GM19395 (cell line): Measurements from ENCODE around the gene ATP6V1B1.

Source experiments
- ATAC-seq: cut with Tn5 transposase; IDR thresholded peaks from one replicate; pipeline ENCODE4 v1.9.1; 2021; ENCODE audit warnings: mild to moderate bottlenecking, moderate library complexity; ENCODE audit not compliant: unreplicated experiment

The ATP6V1B1 gene

DNA sequence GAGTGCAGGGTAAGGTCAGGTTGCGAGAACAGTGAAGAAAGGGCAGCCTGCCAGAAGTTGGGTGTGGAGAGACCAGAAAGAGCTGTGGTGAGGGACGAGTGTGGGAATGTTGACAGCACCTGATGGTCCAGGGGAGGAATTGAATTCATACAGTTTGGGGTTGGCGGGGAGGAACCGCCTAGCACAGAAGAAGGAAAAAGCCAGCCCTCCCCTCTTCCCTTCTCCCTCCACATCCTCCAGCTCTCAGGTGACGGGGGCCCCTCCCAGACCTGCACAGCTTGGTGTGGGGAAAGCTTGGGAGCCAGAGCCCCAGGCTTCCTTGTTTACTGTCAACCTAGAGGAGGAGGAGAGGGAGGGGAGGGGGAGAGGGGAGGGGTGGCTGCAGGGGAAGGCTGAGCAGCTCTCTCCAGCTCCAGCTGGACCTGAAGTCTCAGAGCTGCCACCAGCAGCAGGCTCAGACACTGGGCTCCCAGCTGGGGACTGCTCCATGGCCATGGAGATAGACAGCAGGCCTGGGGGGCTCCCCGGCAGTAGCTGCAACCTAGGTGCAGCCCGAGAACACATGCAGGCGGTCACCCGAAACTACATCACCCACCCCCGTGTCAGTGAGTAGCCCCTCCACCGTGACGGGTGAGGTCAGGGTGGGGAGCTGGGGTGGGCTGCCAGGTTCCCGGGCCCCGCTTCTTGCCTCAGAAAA, at the start of gene ATP6V1B1:
Gene ATP6V1B1, plus strand, starts transcription at position 433 of the 697 bp plus-strand sequence. Its CDS starts 55 bp downstream, at position 488.
- ATAC-seq: no peak

DNA sequence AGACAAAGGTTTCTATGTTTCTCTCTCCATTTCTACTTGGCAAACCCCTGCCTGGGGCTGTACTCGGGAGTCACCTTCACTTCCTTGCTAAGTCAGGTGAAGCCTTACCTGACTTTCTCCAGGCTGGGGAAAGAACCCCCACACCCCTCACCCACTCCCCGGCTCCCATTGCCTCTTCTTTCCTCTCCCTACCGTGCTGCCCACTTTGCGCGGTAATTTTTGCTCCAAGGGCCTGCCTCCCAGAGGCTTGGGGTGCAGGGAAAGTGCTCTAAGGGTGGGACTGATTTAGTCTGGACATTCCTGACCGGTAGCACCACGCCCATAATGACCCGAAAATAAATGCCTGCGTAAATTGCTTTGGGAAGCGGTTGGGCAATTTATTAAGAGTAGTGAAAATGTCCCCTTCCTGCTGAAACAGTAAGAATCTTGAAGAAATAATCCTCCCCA, 49.1 kb upstream of the ATP6V1B1 start:
- no peak for ATAC-seq

DNA sequence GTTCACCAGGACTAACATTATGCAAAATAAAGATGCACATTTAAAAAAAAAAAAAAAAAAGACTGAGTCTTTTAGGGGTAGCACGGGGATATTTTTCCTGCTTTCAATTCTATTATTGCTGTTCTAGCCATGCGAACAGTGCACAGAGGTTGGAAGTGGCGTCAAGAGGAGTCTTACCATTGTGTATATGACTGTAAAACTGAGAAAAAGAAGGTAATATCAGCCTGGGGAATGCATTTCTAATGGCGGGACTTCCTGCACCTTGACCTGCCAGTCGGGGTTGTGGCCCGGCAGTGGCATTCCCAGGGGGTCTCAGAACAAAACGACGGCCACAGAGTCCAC, 48.5 kb upstream of the ATP6V1B1 start:
- no peak for ATAC-seq

DNA sequence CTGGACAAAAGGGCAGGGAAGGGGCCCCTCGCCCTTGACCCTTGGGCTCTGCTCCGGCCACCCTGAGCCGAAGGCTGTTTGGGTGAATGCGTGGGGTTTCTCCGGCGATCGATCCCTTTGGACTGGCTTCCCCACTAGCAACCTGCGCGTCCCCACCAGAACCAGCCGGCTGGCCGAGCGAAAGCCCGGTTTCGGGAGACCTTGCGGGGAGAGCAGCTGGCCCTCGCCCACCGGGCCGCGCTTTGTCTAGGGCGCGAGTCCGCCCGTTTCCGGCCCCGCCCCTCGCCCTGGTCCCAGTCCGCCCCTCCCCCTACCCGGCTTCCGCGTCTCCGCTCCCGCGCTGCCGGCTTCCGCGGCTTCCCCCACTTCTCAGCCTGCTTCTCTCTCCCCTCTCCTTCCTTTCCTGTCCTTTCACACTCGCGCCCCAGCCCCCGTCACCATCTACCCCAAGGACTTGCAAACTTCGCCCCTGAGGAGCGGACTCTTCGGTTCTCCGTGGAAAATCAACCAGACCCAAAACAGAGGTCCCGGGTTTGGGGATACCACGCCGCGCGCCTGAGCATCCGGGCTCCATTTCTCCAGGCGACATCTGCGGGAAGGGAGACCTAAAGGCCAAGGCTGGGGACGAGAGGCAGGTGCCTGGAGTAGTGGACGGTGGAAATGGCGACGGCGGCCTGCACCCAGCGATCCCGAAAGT, 48.0 kb upstream of the ATP6V1B1 start:
- no peak for ATAC-seq

DNA sequence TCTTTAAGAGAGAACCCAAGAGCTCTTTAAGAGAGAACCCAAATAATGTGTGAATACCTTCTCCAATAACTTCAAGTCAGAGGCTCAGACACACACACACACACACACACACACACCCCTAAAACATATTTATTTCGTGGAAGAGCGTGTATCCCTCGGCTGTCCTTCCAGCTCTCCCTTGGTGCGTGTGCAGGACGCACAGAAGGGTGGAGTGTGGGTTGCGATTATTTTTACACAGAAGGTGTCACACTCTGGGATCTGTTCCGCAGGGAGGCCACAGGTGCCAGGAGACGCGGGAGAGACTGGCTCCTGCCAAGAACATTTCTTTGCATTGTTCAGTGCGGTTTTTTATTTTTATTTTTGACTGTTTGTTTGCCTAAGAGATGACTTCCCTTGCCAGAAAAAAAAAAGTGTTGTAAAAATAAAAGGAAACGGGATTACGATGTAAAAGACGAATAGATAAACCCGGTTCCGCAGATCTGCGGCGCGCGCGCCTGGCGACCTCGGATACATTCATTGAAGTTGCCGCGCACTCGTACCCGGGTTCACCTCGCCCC, 47.3 kb upstream of the ATP6V1B1 start:
- ATAC-seq: no peak

DNA sequence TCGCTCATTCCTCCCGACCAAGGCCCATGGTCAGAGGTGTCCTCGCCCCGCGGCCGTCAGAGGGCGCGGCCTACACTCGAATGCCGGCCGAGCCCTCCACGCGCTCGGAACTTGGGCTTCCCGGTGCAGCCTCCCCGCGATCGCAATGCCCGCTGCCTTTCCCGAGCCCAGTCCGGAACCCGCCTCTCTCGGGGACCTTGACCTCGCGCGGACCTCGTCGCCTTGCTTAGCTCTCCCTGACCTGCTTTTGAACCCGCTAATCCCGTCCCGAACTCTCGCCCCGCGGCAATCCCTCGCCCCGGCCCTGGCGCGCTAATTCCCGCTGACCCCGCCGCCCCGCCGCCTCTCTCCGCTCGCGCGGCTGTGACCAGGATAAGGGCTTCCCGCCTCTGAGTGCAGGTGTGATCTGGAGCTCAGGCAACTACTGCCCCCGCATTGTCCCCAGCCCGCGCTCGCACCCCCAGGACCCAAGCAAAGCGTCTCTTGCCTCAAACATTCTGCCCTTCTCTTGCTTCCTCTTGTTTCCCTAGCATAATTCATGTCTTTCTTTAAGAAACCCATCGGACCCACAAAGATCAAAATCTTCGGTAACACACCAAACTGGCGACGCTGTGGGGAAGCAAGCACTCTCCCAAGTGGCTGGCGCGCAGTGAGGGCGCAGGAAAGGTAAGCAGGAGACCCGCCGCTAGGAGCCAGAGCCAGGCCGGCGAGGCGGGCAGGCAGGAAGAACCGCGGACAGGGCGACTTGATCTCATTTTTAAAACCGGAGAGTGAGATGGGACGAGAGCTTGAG, 46.6 kb upstream of the ATP6V1B1 start:
- ATAC-seq: no peak

DNA sequence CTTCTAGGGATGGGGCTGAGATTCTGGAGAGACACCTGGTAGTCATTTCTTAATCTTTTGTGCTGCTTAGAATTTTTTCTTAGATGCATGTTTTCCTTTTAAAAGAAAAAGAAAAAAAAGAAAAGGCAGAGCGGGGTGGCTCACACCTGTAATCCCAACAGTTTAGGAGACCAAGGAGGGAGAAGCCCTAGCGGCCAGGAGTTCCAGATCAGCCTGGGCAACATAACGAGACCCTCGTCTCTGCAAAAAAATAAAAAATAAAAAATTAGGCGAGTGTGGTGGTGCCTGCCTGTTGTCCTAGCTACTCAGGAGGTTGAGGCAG, 46.0 kb upstream of the ATP6V1B1 start:
- ATAC-seq: no peak

DNA sequence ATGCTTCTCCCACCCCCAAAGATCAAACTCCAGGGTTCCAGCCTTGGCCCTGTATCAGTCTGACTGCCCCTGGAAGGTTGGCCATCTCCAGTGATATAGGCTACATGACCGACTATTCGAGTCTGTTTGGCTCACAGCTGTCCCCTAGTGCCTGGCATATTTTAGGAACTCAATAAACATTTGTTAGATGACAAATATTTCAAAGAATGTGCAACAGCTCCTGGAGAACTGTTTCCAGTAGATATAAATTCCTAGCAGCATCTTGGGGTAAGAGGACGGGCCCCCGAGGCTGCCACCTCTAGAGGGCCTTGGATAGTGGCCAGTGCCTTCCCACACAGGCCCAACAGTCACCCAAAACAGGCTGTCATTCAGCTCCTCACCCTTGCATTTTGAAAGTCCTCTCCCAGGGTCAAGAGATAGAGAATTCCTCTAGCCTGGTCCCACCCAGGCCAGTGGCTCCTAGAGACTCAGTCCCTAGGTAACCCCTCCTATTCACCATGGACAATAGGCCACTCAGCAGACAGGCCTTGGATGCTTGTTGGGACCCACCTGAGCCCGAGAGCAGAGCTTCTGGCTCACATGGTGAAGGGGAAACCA, 45.1 kb upstream of the ATP6V1B1 start:
- no peak for ATAC-seq

DNA sequence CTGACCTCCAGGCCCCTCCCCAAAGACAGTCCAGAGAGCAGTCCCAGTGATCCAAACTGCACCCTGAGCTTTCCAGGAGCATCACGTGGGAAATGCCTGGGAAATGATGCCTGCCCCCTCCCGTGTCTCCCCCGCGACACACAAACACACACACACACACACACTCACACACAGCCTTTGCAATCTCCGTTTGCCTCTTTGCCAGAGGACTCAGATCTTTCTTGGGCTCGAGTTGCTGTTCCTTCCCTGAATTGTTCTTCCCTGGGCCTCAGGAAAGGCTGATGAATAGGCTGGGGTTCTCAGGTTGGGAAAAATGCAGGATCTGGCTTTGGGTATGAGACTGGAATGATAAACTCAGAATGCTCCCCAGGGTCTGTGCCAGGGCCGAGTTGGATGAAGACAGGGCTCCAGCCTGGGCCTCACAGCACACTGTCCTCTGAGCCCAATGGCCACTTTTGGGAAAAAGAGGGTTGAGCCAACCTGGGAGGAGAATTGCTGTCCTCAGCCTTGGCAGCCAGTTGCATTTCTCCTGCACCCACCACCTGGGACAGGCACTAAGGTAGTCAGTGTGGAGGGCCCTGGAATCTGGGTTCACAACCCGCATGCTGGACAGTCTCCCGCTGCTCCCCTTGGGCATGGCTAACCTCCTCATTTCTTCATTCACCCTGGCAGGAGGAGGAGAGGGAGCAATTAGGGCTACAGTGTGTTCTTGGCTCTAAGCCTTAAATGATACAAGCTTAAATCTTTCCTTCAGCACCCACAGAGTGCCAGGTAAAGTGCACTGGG, 43.9 kb upstream of the ATP6V1B1 start:
- no peak for ATAC-seq

DNA sequence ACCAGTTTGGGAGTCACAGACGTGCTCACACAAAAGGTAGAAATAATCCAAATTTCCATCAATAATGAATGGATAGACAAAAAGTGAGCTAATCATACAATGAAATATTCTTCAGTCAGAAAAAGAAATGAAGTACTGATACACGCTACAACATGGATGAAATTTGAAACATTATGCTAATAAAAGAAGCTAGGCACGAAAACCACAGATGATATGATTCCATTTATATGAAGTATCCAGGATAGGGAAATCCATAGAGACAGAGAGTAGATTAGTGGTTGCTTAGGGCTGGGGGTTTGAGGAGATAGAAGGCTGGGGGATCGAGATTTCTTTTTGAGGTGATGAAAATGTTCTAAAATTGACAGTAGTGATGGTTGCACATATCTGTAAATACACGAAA, 43.0 kb upstream of the ATP6V1B1 start:
- no peak for ATAC-seq

DNA sequence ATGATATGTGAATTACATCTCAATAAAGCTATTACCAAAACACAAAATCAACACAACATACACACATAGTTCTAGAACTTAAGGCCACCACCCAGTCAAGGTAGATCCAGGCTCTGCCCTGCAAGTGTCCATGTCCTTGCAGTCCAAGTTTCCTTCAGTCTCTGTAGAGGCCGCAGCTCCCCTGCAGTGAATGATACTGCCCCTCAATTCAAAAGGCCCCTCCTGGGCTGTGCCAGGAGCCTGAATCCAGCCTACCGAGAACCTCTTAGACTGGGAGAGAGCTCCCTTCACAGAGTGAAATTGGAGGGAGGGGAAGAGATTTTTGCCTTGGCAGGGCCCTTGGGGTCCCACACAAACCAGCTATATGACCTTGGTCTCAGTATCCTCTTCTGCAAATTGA, 42.5 kb upstream of the ATP6V1B1 start:
- ATAC-seq: no peak

DNA sequence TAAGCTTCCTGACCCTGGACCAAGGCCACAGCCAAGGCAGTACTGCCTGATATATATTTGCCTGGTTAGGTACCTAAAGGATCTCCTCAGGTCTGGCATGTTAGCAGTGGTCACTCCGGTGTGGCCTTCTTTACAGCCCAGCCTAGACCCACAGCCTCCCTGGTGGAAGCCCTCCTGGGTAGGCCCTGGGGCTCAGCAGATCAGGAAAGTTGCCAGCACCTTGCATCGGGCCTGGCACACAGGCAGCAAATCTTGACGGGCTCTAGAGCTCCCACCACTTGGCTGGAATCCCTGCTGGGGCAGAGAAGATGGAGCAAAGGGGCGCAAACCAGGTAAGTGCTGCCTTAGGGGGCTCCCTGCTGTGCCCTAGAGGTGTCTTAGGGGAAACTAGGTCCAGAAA, 40.9 kb upstream of the ATP6V1B1 start:
- ATAC-seq: no peak

DNA sequence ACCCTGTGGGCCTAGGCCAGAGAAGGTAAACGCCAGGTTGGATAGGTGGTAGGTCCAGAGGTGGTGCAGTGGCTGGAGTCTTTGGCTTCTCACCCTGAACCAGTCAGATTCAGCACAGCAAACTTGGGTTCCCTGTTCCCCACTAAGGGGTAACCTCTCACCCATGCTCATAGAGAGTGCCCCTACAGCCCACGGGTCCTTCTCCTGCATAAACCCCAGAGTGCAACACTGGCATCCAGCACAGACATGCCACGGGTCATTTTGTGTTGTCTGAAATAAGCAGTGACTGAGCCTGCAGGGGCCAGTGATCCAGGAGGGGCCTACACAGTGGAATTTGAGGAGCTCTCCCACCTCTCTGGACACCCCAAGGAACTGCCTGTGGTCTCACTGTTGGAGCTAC, 40.5 kb upstream of the ATP6V1B1 start:
- no peak for ATAC-seq

DNA sequence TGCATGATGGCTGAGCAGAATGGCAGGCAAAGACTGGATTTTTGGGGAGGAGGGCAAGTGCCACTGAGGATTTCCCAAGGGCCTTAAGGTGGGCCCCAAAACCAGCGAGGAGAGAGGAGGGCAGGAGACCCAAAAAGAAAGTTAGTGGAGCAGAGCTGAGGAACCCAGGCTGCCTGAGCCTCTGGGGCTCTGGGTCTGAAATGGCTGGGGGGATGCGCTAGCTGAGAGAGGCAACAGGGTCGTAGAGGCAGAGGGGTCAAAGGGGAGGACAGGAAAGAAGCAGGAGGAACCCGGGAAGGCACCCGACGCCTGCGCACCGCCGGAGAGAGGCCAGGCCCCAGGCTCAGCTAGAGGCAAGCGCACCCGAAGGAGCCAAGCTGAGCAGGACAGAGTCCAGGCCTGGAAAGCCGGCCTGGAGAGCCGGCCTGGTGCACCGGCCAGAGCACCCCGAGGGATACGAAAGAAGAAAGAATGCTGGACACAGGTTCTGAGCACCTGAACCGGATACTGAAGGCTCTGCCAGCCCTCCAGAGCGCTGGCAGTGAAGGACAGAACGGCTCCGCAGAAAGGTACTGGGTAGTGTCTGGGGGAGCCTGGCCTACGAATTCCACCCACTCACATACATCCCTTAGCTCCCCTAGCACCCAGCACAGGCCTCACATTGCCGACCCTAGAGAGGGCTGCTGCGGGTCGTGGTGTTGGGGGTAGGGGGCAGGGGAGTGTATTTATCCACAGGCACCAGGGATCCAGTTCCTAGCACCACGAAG, 39.5 kb upstream of the ATP6V1B1 start:
- ATAC-seq: no peak

DNA sequence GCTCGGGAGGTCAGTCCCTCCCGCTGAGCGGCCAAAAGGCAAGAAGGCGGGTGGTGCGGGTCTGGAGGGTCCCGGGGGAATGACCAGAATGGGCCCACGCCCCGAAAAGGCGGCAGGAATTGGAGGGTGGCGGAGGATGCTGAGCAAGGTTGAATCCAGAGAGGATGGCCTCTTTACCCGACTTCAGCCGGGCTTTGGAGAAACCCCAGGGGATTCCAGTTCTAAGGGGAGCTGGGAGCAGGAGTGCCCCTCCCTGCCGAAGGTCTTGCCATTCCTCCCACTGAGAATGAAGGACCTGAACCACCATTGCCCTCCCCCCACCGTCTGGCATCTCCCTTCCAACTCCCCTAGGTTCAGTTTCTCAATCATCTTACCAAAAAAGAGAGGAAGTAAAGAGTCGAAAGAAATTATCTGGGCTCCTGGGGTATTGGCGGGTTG, 38.9 kb upstream of the ATP6V1B1 start:
- ATAC-seq: no peak

DNA sequence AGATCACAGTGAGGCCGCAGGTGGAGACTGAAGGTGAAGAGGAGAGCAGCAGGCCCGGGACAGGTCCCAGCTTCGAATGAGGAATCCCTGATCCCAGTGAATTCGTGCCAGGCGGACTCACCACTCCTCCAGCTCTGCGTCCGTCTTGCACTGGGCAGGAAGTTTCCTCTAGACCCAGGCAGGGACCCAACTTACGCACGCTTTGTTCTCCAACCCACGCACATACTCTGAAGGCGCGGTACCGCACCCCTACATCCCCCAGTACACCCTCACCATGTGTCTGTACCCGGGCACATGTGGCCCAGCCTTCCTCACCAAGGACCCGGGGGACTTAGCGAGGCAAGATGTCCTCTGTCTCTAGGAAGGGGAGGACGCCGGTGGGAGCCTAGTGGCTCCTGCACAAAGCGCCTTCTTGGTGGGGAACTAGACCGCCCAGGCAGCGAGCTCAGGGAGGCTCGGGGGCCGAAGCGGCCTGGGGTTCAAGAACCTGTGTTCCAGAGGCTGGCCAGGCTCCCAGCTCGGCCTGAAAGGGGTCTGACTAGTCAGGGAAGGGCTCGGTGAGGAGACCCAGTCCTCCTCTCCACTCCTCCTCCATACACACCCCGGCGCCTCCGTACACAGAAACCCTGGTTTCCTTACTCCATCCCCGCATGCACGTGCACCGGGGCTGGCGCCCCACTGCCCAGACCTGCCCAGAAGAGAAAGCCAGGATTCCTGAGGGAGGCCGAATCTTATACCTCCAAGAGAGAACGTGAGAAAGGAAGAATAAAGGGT, 38.3 kb upstream of the ATP6V1B1 start:
- ATAC-seq: no peak

DNA sequence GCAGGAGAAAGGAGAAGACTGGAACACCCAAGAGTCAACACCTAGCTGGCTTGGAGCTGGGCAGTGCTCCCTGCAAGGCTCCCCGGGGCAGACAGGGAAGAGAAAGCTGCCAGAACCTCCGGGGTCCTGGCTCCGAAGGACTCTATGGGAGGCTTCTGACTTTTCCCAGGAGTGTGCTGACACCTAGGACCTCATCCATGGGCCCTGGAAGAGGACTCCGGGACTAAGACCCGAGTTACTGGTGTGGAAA, 37.8 kb upstream of the ATP6V1B1 start:
- no peak for ATAC-seq

DNA sequence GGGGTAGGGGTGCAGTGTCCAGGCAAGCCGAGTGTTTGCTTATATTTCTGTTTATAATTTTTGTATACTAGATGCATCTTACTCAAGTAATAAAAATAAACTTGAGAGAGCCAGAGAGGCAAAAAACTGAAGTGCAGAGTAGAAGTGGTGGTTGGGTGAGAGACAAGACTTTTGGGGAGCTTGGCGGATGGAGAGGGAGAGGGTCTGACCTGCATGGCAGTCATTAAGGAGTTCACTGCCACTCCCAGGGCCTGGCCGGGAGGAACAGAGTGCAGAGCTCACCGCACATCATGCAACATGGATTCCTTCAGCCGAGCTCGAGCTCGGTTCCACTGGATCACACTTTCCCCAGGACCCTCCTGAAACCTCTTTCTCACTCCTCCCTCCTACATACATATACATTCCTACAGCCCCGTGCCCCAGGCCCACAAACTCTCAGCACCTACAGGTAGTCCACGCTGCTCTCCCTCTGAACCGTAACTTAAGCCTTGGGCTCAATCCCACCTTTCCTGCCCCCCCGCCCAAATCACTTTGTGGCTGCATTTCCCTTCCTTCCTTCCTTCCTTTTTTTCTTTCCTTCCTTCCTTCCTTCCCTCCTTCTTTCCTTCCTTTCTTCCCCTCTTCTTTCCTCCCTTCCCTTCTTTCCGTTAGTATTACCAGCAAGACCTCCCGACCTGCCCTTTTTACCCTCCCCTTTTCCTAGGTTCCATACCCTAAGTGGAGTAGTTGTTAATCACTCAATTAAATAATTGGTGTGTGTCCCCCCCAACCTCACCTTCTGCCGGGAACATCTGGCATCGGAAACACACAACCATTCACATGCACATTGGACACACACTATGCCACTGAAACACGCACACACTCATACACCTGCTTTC, 37.1 kb upstream of the ATP6V1B1 start:
- no peak for ATAC-seq
